ENCODE measurements around the gene ACOXL.
A peak's percentile ranks its signal among the peaks of the same experiment; 100 is the strongest.

The ACOXL gene

DNA sequence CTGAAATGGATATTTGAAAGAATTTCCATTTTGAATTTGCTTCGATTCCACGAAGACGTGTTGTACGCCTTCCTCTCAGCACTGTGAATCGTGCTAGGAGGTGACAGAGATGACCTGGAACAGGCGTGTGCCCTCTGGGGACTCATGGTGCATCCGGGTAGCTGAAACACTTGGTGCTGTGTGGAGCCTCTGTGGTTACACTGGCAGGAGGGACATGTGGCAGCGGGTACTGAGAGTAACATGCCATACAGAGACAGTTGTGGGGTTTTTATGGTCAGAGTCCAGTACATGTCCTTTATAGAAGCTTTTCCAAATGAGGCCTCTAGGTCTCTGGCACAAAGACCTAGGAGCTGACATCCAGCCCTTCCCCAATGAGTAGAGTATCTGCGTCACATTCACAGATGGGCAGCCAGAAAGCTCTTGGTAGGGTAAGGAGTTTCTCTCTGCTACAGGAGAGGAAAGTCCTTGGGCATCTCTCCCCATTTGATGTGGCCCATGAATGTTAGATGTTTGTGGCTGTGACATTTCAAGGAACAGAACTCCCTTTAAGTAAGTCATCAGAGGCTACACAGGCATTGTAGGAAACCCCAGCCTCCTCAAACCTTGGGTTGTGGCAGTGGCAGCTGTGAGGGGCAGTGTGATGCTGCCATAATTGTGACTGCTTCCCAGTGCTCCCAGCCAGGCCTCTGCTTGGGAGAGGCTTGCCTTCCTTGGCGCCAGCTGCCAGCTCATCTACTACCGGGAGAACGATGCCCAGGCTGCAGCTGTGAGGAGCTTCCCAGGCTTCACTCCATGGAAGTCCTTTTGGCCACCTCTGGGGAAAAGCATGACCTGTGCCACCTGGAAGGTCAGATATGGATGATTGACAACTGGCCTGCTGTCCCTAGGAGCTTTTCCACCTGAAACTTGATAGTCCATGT lies 80.6 kb downstream of the ACOXL start:
- no peaks in the 10 kb centered on the region for H3K36me3 Mint-ChIP-seq (ENCODE audit: low read depth)
- no peak for DNase-seq
- no peak overlapping the region for H3K4me3 Mint-ChIP-seq
- no peaks in the 10 kb centered on the region for H3K9me3 Mint-ChIP-seq
- H3K27me3 Mint-ChIP-seq (ENCODE audit: low read depth, poor library complexity), result peaks cover 10% of the 10 kb centered on the region
- TF ChIP-seq, protein P1, sequence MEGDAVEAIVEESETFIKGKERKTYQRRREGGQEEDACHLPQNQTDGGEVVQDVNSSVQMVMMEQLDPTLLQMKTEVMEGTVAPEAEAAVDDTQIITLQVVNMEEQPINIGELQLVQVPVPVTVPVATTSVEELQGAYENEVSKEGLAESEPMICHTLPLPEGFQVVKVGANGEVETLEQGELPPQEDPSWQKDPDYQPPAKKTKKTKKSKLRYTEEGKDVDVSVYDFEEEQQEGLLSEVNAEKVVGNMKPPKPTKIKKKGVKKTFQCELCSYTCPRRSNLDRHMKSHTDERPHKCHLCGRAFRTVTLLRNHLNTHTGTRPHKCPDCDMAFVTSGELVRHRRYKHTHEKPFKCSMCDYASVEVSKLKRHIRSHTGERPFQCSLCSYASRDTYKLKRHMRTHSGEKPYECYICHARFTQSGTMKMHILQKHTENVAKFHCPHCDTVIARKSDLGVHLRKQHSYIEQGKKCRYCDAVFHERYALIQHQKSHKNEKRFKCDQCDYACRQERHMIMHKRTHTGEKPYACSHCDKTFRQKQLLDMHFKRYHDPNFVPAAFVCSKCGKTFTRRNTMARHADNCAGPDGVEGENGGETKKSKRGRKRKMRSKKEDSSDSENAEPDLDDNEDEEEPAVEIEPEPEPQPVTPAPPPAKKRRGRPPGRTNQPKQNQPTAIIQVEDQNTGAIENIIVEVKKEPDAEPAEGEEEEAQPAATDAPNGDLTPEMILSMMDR (IDR thresholded peaks at IDR 0.05), result no peak
- H3K27ac Mint-ChIP-seq, result no peak overlapping the region
- H3K4me1 Mint-ChIP-seq, result peaks cover 9% of the 10 kb centered on the region

DNA sequence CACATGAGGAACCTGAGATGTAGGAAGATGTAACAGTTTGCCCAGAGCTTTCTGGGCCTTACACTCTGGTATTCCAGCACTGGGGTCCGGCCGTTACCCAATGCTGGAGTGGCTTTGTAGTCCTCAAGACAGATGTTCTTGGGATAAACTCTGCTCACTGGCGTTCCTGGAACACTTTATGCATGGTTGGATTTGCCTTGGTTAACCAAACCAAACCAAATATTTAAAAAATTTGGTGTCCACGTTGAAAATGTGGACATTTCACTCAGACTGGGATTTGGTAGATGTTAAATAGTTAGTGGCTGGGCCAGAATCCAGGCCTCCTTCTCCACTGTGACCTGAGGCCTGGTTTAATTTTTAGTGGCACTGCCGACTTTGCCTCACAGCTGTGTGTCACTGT lies 81.5 kb downstream of the ACOXL start:
- TF ChIP-seq, protein P1 (IDR thresholded peaks at IDR 0.05), result no peak
- H3K27me3 Mint-ChIP-seq (ENCODE audit: low read depth, poor library complexity), result peaks cover 10% of the 10 kb centered on the region
- H3K4me3 Mint-ChIP-seq, result no peak overlapping the region
- H3K4me1 Mint-ChIP-seq, result peaks cover 9% of the 10 kb centered on the region
- no peaks in the 10 kb centered on the region for H3K36me3 Mint-ChIP-seq (ENCODE audit: low read depth)
- DNase-seq, result no peak
- no peak overlapping the region for H3K27ac Mint-ChIP-seq
- no peaks in the 10 kb centered on the region for H3K9me3 Mint-ChIP-seq

DNA sequence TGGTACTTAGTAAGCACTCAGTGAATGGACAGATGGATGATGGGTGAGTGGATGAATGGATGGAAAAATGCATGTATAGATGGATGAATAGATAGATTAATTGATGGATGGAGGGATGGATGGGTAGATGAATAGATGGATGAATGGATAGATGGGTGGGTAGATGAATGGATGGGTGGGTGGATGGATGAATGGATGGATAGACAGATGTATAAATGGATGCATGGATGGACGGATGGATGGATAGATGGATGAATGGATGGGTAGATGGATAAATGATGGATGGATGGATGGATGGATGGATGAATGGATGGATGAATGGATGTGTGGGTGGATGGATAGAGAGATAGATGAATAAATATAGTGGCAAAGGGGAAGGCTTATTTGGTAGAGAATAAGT lies 83.6 kb downstream of the ACOXL start:
- H3K27me3 Mint-ChIP-seq (ENCODE audit: low read depth, poor library complexity), result peaks cover 11% of the 10 kb centered on the region
- no peak overlapping the region for H3K4me3 Mint-ChIP-seq
- H3K36me3 Mint-ChIP-seq (ENCODE audit: low read depth), result no peaks in the 10 kb centered on the region
- peaks cover 9% of the 10 kb centered on the region for H3K4me1 Mint-ChIP-seq
- DNase-seq, result no peak
- no peak overlapping the region for H3K27ac Mint-ChIP-seq
- no peaks in the 10 kb centered on the region for H3K9me3 Mint-ChIP-seq
- TF ChIP-seq, protein P1 (IDR thresholded peaks at IDR 0.05), result no peak

DNA sequence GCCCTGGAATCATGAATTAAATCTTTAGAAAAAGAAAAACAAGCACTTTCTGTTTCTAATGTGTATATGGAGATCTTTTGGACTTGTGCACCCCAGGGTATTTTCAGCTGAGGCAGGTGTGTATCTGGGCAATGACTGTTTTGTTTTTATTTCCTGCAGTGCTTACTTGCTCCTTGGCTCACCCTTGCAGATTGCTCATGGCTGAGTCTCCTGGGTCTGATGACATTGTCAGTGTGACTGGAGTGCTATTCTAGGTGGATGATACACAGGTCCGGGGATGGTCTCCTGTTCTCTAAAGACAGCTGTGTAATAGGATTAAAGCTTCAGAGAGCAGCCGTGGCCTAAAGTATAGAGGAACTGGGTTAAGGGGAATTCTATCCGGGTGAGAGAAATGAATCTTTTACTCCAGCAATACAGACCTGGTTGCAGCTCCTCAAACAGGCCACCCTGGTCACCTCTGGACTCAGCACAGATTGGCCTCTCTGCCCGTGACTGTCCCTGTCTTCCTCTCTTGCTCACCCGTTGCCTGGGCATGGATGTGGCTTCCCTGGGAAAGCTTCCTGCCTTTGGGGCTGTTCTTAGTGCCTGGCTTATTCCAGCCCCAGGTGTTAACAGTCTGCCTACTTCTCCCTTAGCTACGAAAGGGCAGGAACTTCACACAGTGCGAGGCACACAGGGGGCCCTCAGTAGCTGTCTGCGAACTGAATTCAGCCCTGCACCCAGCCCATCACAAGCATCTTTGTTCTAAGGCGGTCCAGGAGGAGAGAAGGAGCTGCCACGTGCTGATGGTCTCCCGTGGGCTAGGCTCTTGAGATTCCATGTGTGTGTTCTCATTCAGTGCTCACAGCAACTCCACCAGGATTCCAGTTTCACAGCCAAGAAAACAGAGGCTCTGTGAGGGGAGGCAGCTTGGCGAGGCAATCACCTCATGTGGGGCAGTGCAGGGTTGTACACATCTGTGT lies 84.3 kb downstream of the ACOXL start:
- Mint-ChIP-seq H3K9me3 (no peaks in the 10 kb centered on the region), H3K4me3 (no peak overlapping the region), H3K27me3 (ENCODE audit: low read depth, poor library complexity) (peaks cover 11% of the 10 kb centered on the region), H3K27ac (no peak overlapping the region), H3K4me1 (peaks cover 3% of the 10 kb centered on the region), H3K36me3 (ENCODE audit: low read depth) (no peaks in the 10 kb centered on the region)
- TF ChIP-seq, protein P1 (IDR thresholded peaks at IDR 0.05), result no peak
- DNase-seq, result no peak

DNA sequence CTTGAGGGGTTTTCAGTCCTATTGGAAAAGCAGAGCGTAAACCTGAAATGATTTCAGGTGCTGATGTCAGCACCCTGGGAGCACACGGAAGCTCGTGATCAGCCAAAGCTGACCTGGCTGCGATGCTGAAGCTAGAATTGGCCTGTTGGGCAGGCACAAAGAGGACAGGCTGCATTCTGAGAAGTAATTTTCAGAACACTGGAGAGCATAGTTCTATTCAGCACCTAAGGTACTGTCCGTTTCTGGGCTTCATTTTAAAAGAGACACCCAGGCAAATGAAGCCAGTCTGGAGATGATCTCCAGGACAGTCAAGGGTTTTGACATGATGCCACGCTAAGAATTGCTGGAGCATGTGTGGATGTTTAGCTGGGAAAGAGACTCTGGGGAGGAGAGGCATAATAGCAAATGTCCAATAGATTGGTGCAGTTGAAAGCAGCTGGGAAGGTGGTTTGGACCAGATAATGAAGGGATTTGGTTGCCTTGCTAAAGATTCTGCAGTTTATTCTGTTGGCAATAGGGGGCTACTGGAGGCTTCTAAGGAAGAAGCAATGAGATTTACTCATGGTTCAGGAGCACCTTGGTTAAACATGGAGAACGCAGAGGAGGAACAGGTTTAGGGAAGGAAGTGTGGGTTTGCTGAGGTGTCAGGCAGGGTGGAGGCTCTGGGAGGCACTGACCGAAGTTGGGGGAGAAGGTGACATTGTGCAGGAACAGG lies 86.6 kb downstream of the ACOXL start:
- Mint-ChIP-seq H3K27me3 (ENCODE audit: low read depth, poor library complexity) (peaks cover 11% of the 10 kb centered on the region), H3K27ac (no peak overlapping the region), H3K4me1 (no peaks in the 10 kb centered on the region), H3K36me3 (ENCODE audit: low read depth) (no peaks in the 10 kb centered on the region), H3K4me3 (no peak overlapping the region), H3K9me3 (peaks cover 5% of the 10 kb centered on the region)
- no peak for DNase-seq
- TF ChIP-seq, protein P1 (IDR thresholded peaks at IDR 0.05), result peak; percentile 18

All from nephron progenitor cell (in vitro differentiated cells).